Thyroid gland (tissue), 4 donors: ENCODE measurements around the gene NNMT. TPM values are rescaled to one million over a fixed set of nuclear protein-coding genes. Genes with fewer than 3 reads are reported as not detected.
"Not testable (repeated sequence)": the region's sequence is repeated elsewhere in the genome, so short reads cannot be mapped to it uniquely, and the experiment has no call there.

ENCODE experiments used
- DNase-seq, 2 donors: peaks; one replicate each; pipeline ENCODE4 v3.0.0-alpha.2; 2019
- H3K27ac ChIP-seq, 3 donors: fragments of 200-600 bp; sonication (generic); 1 replicate in 2 of 3; 2 replicates in 1 of 3; pipeline ENCODE4 v1.5.1; 2016 to 2019; ENCODE audit warnings: mild to moderate bottlenecking in 1 of 3, moderate library complexity in 1 of 3
- H3K27me3 ChIP-seq: fragments of 200-600 bp; sonication (generic); one replicate; pipeline ENCODE4 v1.5.1; 2019
- H3K36me3 ChIP-seq, 2 donors: fragments of 200-600 bp; sonication (generic); one replicate each; pipeline ENCODE4 v1.5.1; 2016 to 2019
- H3K4me1 ChIP-seq, 2 donors: fragments of 200-600 bp; sonication (generic); one replicate each; pipeline ENCODE4 v1.5.1; 2017 to 2019
- H3K4me3 ChIP-seq, 3 donors: fragments of 200-600 bp; sonication (generic); replicated peaks in 1 of 3; 1 replicate in 2 of 3; 2 replicates in 1 of 3; pipeline ENCODE4 v1.5.1; 2016; ENCODE audit warnings: mild to moderate bottlenecking in 1 of 3
- H3K9me3 ChIP-seq: fragments of 200-600 bp; sonication (generic); one replicate; pipeline ENCODE4 v1.5.1; 2017
- POLR2A ChIP-seq, 2 donors: fragments of 450-650 bp; IDR thresholded peaks; one replicate each; pipeline ENCODE4 v1.6.1; 2017; ENCODE audit warnings: antibody characterized with exemption in 2 of 2, mild to moderate bottlenecking in 2 of 2, moderate library complexity in 1 of 2
- WGBS, 2 donors: methylation state at CpG; one replicate each; pipeline ENCODE4 v1.1.5; 2017; 5-methylcytosine and 5-hydroxymethylcytosine counted together
- intact Hi-C: fragments of 100-400 bp; cut with DNase I; formaldehyde crosslinking; loops from one replicate; pipeline ENCODE4 v1.15.1; 2023
- total RNA-seq, 4 donors: library from RNA; depleted of rRNA; stranded (reverse); fragments of >200 nt; gene quantifications; one replicate each; pipeline ENCODE4 v1.2.3, GENCODE V29; 2016
- TF ChIP-seq, protein P1 (sequence below), 6 experiments: fragments of 200-600 bp in 3 of 6; fragments of 450-650 bp in 3 of 6; sonication (generic) in 3 of 6; IDR thresholded peaks; one replicate each; pipeline ENCODE4 v1.5.1; 2016 to 2019; ENCODE audit warnings: antibody characterized with exemption in 6 of 6, mild to moderate bottlenecking in 2 of 6, inconsistent platforms in 1 of 6, moderate library complexity in 1 of 6

NNMT gene
- total RNA-seq, 4 donors from 2014 or later, result 78.1 to 459 (median 185) TPM

DNA sequence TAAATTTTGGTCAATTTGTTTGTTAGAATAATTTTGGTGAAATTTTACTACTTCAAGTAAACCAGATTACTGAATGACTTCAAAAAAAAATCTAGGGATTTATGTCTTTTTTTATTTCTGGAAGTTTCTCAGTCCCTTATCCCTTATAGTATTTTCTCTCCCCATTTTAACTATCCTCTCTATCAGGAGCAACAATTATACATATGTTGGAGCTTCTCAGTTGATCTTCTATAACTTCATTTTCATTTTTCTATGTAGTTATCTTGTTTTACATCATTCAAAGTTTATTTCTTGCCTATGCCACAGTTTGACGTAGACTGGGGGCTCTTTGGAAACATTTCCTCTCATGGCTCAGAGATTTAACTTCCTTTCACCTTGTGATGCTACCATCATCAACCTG is 34.2 kb downstream of the NNMT start:
- 78 to 86% methylated on average over 1 of the region's 1 CpG for WGBS, 2 donors
- no peak for DNase-seq
- Histone ChIP-seq H3K36me3 (no peaks in the 10 kb centered on the region), H3K9me3 (no peaks in the 10 kb centered on the region), H3K4me3 (no peak overlapping the region), H3K27ac (no peak overlapping the region), H3K4me1 (no peaks in the 10 kb centered on the region), H3K27me3 (no peaks in the 10 kb centered on the region)
- intact Hi-C loops, result no loop called here
- TF ChIP-seq, protein P1, sequence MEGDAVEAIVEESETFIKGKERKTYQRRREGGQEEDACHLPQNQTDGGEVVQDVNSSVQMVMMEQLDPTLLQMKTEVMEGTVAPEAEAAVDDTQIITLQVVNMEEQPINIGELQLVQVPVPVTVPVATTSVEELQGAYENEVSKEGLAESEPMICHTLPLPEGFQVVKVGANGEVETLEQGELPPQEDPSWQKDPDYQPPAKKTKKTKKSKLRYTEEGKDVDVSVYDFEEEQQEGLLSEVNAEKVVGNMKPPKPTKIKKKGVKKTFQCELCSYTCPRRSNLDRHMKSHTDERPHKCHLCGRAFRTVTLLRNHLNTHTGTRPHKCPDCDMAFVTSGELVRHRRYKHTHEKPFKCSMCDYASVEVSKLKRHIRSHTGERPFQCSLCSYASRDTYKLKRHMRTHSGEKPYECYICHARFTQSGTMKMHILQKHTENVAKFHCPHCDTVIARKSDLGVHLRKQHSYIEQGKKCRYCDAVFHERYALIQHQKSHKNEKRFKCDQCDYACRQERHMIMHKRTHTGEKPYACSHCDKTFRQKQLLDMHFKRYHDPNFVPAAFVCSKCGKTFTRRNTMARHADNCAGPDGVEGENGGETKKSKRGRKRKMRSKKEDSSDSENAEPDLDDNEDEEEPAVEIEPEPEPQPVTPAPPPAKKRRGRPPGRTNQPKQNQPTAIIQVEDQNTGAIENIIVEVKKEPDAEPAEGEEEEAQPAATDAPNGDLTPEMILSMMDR (IDR thresholded peaks at IDR 0.05), result no peak
- TF ChIP-seq POLR2A (IDR thresholded peaks at IDR 0.05), result no peak

DNA sequence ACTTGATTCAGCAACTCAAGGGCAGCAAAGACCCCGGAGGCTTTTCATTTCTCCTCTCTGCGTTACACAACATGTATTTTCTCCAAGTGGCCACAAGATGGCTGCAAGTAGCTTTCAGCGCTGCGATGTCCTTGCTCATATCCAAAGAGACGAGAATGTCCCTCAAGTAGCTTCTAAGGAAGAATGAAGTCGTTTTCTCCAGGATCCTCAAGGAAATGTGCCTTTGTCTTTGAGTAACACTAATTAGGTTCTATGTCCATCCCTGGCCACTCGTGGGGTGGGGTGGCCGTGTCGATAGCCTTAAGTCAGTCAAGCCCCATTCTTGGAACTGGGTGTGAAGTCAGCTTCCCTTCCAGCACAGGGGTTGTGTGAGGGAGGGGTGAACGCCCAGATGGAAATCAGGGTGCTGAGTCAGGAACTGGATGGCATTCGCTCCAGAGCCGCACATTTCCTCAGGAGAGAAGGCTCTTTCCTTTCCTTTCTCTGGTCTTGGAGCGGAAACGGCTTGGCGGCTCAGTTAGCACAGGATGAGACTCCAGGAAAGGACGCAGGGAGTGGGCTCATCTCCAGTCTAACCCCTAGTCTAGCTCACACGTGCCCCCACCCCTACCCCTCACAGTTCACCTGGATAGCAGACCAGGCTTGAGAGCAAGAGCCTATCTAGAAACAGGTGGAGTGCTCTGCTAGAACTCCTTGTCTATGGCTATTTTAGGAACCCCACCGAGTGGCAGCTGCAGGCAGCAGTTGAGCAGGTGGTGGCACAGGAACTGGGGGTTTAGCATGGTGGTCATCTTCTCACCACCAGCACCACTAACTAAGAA is 44.3 kb downstream of the NNMT start:
- Histone ChIP-seq H3K36me3 (no peaks in the 10 kb centered on the region), H3K4me3 (no peak overlapping the region), H3K4me1 (peaks cover 0 to 6% of the 10 kb centered on the region in 2 donors), H3K9me3 (no peaks in the 10 kb centered on the region), H3K27me3 (no peaks in the 10 kb centered on the region), H3K27ac (peak overlapping the region in 2 of 3 donors; percentile 7 to 40)
- TF ChIP-seq, protein P1 (IDR thresholded peaks at IDR 0.05), result peak; percentile 63 to 76 (median 71)
- TF ChIP-seq POLR2A (IDR thresholded peaks at IDR 0.05), result no peak
- peak; percentile 31 to 37 for DNase-seq
- intact Hi-C loops, result no loop called here
- WGBS, 2 donors, result 33 to 37% methylated on average over 15 to 18 of the region's 18 CpGs

DNA sequence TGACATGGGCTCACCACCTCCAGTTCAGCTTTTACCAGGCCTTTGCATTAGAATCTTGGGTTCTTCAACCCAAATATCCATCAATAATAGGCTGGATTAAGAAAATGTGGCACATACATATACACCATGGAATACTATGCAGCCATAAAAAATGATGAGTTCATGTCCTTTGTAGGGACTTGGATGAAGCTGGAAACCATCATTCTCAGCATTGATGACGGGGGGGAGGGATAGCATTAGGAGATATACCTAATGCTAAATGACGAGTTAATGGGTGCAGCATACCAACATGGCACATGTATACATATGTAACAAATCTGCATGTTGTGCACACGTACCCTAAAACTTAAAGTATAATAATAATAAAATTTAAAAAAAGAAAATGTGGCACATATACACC is 45.5 kb downstream of the NNMT start:
- H3K36me3 ChIP-seq, H3K4me3 ChIP-seq, H3K27ac ChIP-seq, intact Hi-C loops, DNase-seq, H3K9me3 ChIP-seq, H3K27me3 ChIP-seq, H3K4me1 ChIP-seq: not testable (repeated sequence)
- 89 to 95% methylated on average over 3 of the region's 3 CpGs for WGBS, 2 donors

DNA sequence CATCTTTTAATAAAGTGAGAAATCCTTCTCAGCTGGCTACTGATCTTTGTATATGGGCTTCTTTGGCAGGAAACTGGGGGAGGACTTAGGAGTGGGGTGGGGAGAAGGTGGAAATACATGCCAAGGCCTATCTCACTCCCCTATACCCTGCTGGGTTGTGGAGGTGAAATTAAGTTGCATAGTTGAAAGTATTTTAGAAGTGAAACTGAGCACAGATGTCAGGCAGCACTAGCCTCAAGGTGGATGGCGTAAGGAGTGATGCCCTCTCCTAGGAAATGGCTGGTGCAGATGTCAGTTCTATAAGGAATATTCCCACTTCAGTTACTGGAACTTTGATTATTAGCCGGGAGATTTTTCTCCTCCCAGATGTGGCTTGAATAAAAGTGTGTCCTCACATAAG is 46.3 kb downstream of the NNMT start:
- Histone ChIP-seq H3K4me1 (peaks cover 0 to 6% of the 10 kb centered on the region in 2 donors), H3K27ac (no peak overlapping the region), H3K4me3 (no peak overlapping the region), H3K27me3 (no peaks in the 10 kb centered on the region), H3K36me3 (no peaks in the 10 kb centered on the region), H3K9me3 (no peaks in the 10 kb centered on the region)
- DNase-seq, result no peak
- intact Hi-C loops, result no loop called here
- 88 to 100% methylated on average over 2 of the region's 2 CpGs for WGBS, 2 donors
- no peak for TF ChIP-seq POLR2A (IDR thresholded peaks at IDR 0.05)
- TF ChIP-seq, protein P1 (IDR thresholded peaks at IDR 0.05), result no peak

DNA sequence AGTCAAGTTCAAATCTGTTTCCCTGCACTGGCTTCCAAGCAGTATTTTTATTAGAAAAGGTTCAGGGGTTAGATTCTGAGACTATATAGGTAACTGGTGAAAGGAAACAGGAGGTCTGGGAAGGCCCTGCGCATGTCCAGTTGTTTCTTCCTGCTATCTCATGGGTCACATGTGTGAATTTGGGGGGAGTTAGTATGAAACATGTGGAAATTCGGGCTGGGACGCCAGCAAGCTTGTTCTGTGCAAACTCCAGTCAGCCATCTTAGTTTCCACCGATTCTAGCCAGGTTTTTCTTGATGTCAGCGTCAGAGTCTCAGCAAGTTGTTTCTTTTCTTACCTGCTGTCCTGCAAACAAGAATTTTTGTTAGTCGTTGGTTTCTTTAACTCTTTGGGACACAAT is 46.8 kb downstream of the NNMT start:
- Histone ChIP-seq H3K27me3 (no peaks in the 10 kb centered on the region), H3K4me3 (no peak overlapping the region), H3K27ac (no peak overlapping the region), H3K36me3 (no peaks in the 10 kb centered on the region), H3K9me3 (no peaks in the 10 kb centered on the region), H3K4me1 (peaks cover 0 to 6% of the 10 kb centered on the region in 2 donors)
- WGBS, 2 donors, result 82 to 84% methylated on average over 6 of the region's 6 CpGs
- TF ChIP-seq, protein P1 (IDR thresholded peaks at IDR 0.05), result no peak
- TF ChIP-seq POLR2A (IDR thresholded peaks at IDR 0.05), result no peak
- intact Hi-C loops, result no loop called here
- no peak for DNase-seq
